Kidney (tissue), 14 donors: ENCODE data around the gene SLC46A3. TPM values are rescaled to one million over a fixed set of nuclear protein-coding genes. Genes with fewer than 3 reads are reported as not detected.

ENCODE experiments used
- DNase-seq, 5 donors: peaks; one replicate each; pipeline ENCODE4 v3.0.0-alpha.2; 2013 to 2020
- FAIRE-seq: peaks from 2 replicates; lab custom pipeline; 2012; peaks lifted over from hg19 to GRCh38; lab: Jason Lieb, UNC
- H3K27ac ChIP-seq, 2 donors: one replicate each; pipeline ENCODE4 v1.7.0; 2013; ENCODE audit warnings: low read depth in 2 of 2, low read length in 2 of 2, inconsistent platforms in 1 of 2
- H3K27me3 ChIP-seq: one replicate; pipeline ENCODE4 v1.7.1; 2013; ENCODE audit warnings: low read length, inconsistent platforms; ENCODE audit not compliant: control insufficient read depth, insufficient read depth
- H3K36me3 ChIP-seq, 3 donors: one replicate each; pipeline versions ENCODE4 v1.7.0 to v1.7.1; 2013; ENCODE audit warnings: low read length in 3 of 3, control low read depth in 1 of 3, inconsistent platforms in 1 of 3; ENCODE audit not compliant: insufficient read depth in 3 of 3, control insufficient read depth in 2 of 3
- H3K4me1 ChIP-seq, 3 donors: one replicate each; pipeline versions ENCODE4 v1.7.0 to v1.7.1; 2013; ENCODE audit warnings: low read length in 3 of 3, inconsistent platforms in 1 of 3, low read depth in 1 of 3; ENCODE audit not compliant: control insufficient read depth in 2 of 3, insufficient read depth in 2 of 3
- H3K4me3 ChIP-seq, 3 donors: one replicate each; pipeline versions ENCODE4 v1.7.0 to v1.8.1; 2013; ENCODE audit warnings: low read length in 3 of 3, control low read depth in 1 of 3, inconsistent platforms in 1 of 3
- H3K9ac ChIP-seq, 3 donors: one replicate each; pipeline versions ENCODE4 v1.7.0 to v1.7.1; 2013; ENCODE audit warnings: low read length in 3 of 3, control low read depth in 1 of 3, inconsistent platforms in 1 of 3
- H3K9me3 ChIP-seq, 3 donors: one replicate each; pipeline versions ENCODE4 v1.7.0 to v1.7.1; 2013; ENCODE audit warnings: low read length in 3 of 3, control low read depth in 1 of 3, inconsistent platforms in 1 of 3; ENCODE audit not compliant: control insufficient read depth in 2 of 3, insufficient read depth in 1 of 3
- CTCF ChIP-seq: IDR thresholded peaks from 3 replicates; pipeline ENCODE4 v1.5.1; 2012; ENCODE audit warnings: mild to moderate bottlenecking, moderate library complexity, borderline replicate concordance; ENCODE audit not compliant: insufficient read depth; ENCODE audit errors: extremely low read depth
- intact Hi-C: fragments of 100-400 bp; cut with DNase I; formaldehyde crosslinking; loops from one replicate; pipeline ENCODE4 v1.11.1; 2022
- polyA plus RNA-seq: library from polyadenylated mRNA; stranded (reverse); fragments of 350-450 nt; fragmentation: Illumina TruSeq; extraction: RNeasy Lipid Tissue Mini Kit (QIAGEN cat#74804); gene quantifications from one replicate; pipeline ENCODE4 v1.2.3, GENCODE V29; 2014; ENCODE audit warnings: low read depth, low replicate concordance; ENCODE audit not compliant: insufficient read depth
- total RNA-seq: library from RNA; stranded (reverse); fragmentation: NEBNext Ultra II Directional; extraction: Animal tissue kit (Norgen Biotek cat#: 25700); gene quantifications from one replicate; pipeline ENCODE4 v1.2.1, GENCODE V29; 2021
- donor health status: control.
- donor health status: control.
- donor health status: control.
- donor health status: control.
- donor health status: control.
- donor health status: DM: yes; HTN: yes; CAD: no.
- donor health status: Normal renal cell carcinoma (clear cell type).

SLC46A3 gene
- total and polyA plus RNA-seq, 2 donors from 2014 or later = 16.7 to 30.0 TPM

GRCh38 chr13:28671126-28671792 is 47.5 kb downstream of the SLC46A3 start:
- no peak overlapping the region for H3K9ac ChIP-seq
- no peak overlapping the region for H3K4me3 ChIP-seq
- no peaks in the 10 kb centered on the region for H3K4me1 ChIP-seq
- H3K27ac ChIP-seq = no peak overlapping the region
- peaks cover 2 to 60% (median 57%) of the 10 kb centered on the region in 3 donors for H3K36me3 ChIP-seq
- no peak for TF ChIP-seq CTCF
- H3K9me3 ChIP-seq = no peaks in the 10 kb centered on the region
- intact Hi-C loops = no loop called here
- DNase-seq (no peak), FAIRE-seq (no peak)
- no peaks in the 10 kb centered on the region for H3K27me3 ChIP-seq

- FAIRE-seq (no peak), DNase-seq (no peak)
- H3K9ac ChIP-seq = no peak overlapping the region
- H3K4me1 ChIP-seq = no peaks in the 10 kb centered on the region
- TF ChIP-seq CTCF = no peak
- no peak overlapping the region for H3K27ac ChIP-seq
- peaks cover 16 to 62% (median 59%) of the 10 kb centered on the region in 3 donors for H3K36me3 ChIP-seq
- no peak overlapping the region for H3K4me3 ChIP-seq
- no peaks in the 10 kb centered on the region for H3K27me3 ChIP-seq
- H3K9me3 ChIP-seq = no peaks in the 10 kb centered on the region
- intact Hi-C loops = no loop called here
Measured at GRCh38 chr13:28666897-28667488, 51.8 kb downstream of the SLC46A3 start.

GRCh38 chr13:28659621-28659970 is 59.2 kb downstream of the SLC46A3 start:
- TF ChIP-seq CTCF = no peak
- H3K4me3 ChIP-seq = peak overlapping the region; percentile 90 to 100 (median 99)
- H3K4me1 ChIP-seq = peaks cover 0 to 19% (median 9%) of the 10 kb centered on the region in 3 donors
- peaks cover 4 to 11% (median 4%) of the 10 kb centered on the region in 3 donors for H3K36me3 ChIP-seq
- no peaks in the 10 kb centered on the region for H3K27me3 ChIP-seq
- peak overlapping the region; percentile 94 for H3K27ac ChIP-seq
- FAIRE-seq (no peak), DNase-seq (no peak)
- H3K9ac ChIP-seq = peak overlapping the region; percentile 96 to 99 (median 96)
- intact Hi-C loops = no loop called here
- no peaks in the 10 kb centered on the region for H3K9me3 ChIP-seq
